ENCODE data around the gene MRPL44. TPM values are rescaled to one million over a fixed set of nuclear protein-coding genes. Genes with fewer than 3 reads are reported as not detected.

Gene MRPL44
- polyA plus RNA-seq, 3 donors = 7.5 to 28.4 (median 25.7) TPM

DNA sequence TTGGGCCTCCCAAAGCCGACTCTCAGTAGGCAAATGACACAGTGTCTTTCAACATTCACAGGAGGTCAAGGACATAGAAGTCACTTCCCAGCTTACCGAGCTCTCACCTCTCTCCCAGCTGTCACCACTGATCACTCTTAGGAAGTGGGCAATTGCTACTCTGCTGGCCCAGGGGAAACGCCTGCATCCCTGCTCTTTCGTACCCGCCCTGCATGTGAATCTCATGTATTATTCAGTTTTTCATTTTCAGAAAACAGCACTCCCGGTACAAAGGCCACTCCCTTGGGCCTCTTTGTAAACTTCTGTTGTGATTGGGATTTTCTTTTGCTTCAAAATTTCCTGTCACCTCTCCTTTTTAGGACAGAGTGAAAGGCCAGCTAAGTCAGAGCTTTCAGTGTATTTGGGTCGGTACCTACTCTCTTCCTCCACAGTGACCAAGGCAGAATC, 15.4 kb downstream of the MRPL44 start:
- intact Hi-C loops (cut with micrococcal nuclease) = loop anchor here in 1 of 2 donors (5.0 kb wide), 1 partner anchor 310 kb away; no protein-coding TSS in a partner anchor
- peaks cover 6 to 37% of the 10 kb centered on the region in 2 donors for H3K36me3 ChIP-seq (replicated peaks in 1 of 2; ENCODE audit: control insufficient read depth in 1 of 2, insufficient read depth in 2 of 2, low read length in 2 of 2)

DNA sequence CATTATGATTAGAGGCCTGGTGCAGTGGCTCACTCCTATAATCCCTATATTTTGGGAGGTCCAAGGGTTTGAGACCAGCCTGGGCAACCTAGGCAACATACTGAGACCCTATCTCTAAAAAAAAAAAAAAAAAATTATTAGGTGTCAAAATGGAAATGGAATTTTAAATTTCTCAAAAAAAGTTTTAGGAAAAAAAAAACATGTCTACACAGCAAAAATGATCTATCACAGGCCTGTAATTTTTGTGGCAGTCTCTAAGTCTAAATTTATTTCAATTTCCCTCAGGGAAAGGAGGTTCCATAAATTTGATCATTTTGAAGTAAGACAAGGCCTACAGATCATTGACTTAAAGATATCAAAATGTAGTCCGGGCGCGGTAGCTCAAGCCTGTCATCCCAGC, 16.3 kb downstream of the MRPL44 start:
- no peaks in the 10 kb centered on the region for H3K9me3 Mint-ChIP-seq
- Histone ChIP-seq H3K27ac (ENCODE audit: low read depth in 1 of 2, low read length in 2 of 2) (no peak overlapping the region), H3K4me1 (ENCODE audit: control insufficient read depth in 1 of 2, insufficient read depth in 2 of 2, low read length in 2 of 2) (no peaks in the 10 kb centered on the region), H3K4me3 (replicated peaks in 1 of 3; ENCODE audit: low read depth in 2 of 3, low read length in 3 of 3) (no peak overlapping the region), H4K20me1 (ENCODE audit: insufficient read depth, low read length) (no peaks in the 10 kb centered on the region), H3K27me3 (ENCODE audit: control insufficient read depth in 2 of 2, insufficient read depth in 2 of 2, low read length in 2 of 2) (no peaks in the 10 kb centered on the region), H3K4me2 (replicated peaks; ENCODE audit: extremely low read depth, low read length, poor library complexity, severe bottlenecking) (no peak overlapping the region), H3K36me3 (replicated peaks in 1 of 2; ENCODE audit: control insufficient read depth in 1 of 2, insufficient read depth in 2 of 2, low read length in 2 of 2) (peaks cover 2 to 28% of the 10 kb centered on the region in 2 donors), H3K9me3 (replicated peaks in 1 of 2; ENCODE audit: control insufficient read depth in 1 of 2, insufficient read depth in 1 of 2, low read length in 2 of 2) (no peaks in the 10 kb centered on the region), H3K79me2 (ENCODE audit: insufficient read depth, low read length) (no peaks in the 10 kb centered on the region), H3K9ac (ENCODE audit: insufficient read depth, low read length, poor library complexity, severe bottlenecking) (no peak overlapping the region), H2AFZ (ENCODE audit: insufficient read depth, low read depth, low read length, poor library complexity, severe bottlenecking) (no peak overlapping the region)
- no peak for DNase-seq
- H3K4me3 Mint-ChIP-seq = no peak overlapping the region
- no peaks in the 10 kb centered on the region for H3K27me3 Mint-ChIP-seq (ENCODE audit: low read depth in 3 of 3)
- H3K4me1 Mint-ChIP-seq = peaks cover 3% of the 10 kb centered on the region
- WGBS (ENCODE audit: insufficient coverage) = 91% methylated on average over 3 of the region's 3 CpGs
- intact Hi-C loops (cut with micrococcal nuclease) = loop anchor here in 1 of 2 donors (5.0 kb wide), 1 partner anchor 309 kb away; no protein-coding TSS in a partner anchor
- H3K27ac Mint-ChIP-seq = no peak overlapping the region
- TF ChIP-seq, protein P1, sequence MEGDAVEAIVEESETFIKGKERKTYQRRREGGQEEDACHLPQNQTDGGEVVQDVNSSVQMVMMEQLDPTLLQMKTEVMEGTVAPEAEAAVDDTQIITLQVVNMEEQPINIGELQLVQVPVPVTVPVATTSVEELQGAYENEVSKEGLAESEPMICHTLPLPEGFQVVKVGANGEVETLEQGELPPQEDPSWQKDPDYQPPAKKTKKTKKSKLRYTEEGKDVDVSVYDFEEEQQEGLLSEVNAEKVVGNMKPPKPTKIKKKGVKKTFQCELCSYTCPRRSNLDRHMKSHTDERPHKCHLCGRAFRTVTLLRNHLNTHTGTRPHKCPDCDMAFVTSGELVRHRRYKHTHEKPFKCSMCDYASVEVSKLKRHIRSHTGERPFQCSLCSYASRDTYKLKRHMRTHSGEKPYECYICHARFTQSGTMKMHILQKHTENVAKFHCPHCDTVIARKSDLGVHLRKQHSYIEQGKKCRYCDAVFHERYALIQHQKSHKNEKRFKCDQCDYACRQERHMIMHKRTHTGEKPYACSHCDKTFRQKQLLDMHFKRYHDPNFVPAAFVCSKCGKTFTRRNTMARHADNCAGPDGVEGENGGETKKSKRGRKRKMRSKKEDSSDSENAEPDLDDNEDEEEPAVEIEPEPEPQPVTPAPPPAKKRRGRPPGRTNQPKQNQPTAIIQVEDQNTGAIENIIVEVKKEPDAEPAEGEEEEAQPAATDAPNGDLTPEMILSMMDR (IDR thresholded peaks at IDR 0.05) = no peak
- H3K36me3 Mint-ChIP-seq = peaks cover 15 to 18% of the 10 kb centered on the region in 2 donors

More for the DNA sequence above, 15.4 kb downstream of the MRPL44 start:
- DNase-seq = no peak
- Mint-ChIP-seq H3K4me1 (peaks cover 3% of the 10 kb centered on the region), H3K36me3 (peaks cover 23 to 26% of the 10 kb centered on the region in 2 donors), H3K9me3 (no peaks in the 10 kb centered on the region), H3K4me3 (no peak overlapping the region), H3K27ac (peak overlapping the region in 1 of 7 donors; percentile 46), H3K27me3 (ENCODE audit: low read depth in 3 of 3) (no peaks in the 10 kb centered on the region)
- 84% methylated on average over 3 of the region's 7 CpGs for WGBS (ENCODE audit: insufficient coverage)
- no peak overlapping the region for H3K9ac ChIP-seq (ENCODE audit: insufficient read depth, low read length, poor library complexity, severe bottlenecking)
- TF ChIP-seq, protein P1 (IDR thresholded peaks at IDR 0.05) = no peak
- no peaks in the 10 kb centered on the region for H3K79me2 ChIP-seq (ENCODE audit: insufficient read depth, low read length)
- no peaks in the 10 kb centered on the region for H4K20me1 ChIP-seq (ENCODE audit: insufficient read depth, low read length)
- H3K9me3 ChIP-seq (replicated peaks in 1 of 2; ENCODE audit: control insufficient read depth in 1 of 2, insufficient read depth in 1 of 2, low read length in 2 of 2) = no peaks in the 10 kb centered on the region
- H3K27me3 ChIP-seq (ENCODE audit: control insufficient read depth in 2 of 2, insufficient read depth in 2 of 2, low read length in 2 of 2) = no peaks in the 10 kb centered on the region
- no peak overlapping the region for H3K4me2 ChIP-seq (replicated peaks; ENCODE audit: extremely low read depth, low read length, poor library complexity, severe bottlenecking)
- no peak overlapping the region for H2AFZ ChIP-seq (ENCODE audit: insufficient read depth, low read depth, low read length, poor library complexity, severe bottlenecking)
- H3K27ac ChIP-seq (ENCODE audit: low read depth in 1 of 2, low read length in 2 of 2) = no peak overlapping the region
- no peaks in the 10 kb centered on the region for H3K4me1 ChIP-seq (ENCODE audit: control insufficient read depth in 1 of 2, insufficient read depth in 2 of 2, low read length in 2 of 2)
- no peak overlapping the region for H3K4me3 ChIP-seq (replicated peaks in 1 of 3; ENCODE audit: low read depth in 2 of 3, low read length in 3 of 3)

Measured in CD14-positive monocyte (primary cell).